Activated CD4-positive, alpha-beta T cell treated with anti-CD3 and anti-CD28 coated beads, Interleukin-2, amount 50 U/mL, for 4 hours (primary cell): Measurements from ENCODE around the gene IBA57.

Experiments used
- DNase-seq, 2 experiments: peaks; one replicate each; pipeline ENCODE4 v3.0.0-alpha.2; 2020

IBA57 gene

GRCh38 chr1:228228601-228229074 is 63.0 kb downstream of the IBA57 start:
- no peak for DNase-seq

- no peak for DNase-seq
Measured at GRCh38 chr1:228231189-228231588, 65.6 kb downstream of the IBA57 start.
